Umbilical cord (tissue), 2 donors: ENCODE data around the gene LRRIQ4. TPM values are rescaled to one million over a fixed set of nuclear protein-coding genes. Genes with fewer than 3 reads are reported as not detected.

Experiments used
- DNase-seq: peaks from one replicate; pipeline ENCODE4 v3.0.0-alpha.2; 2015; ENCODE audit warnings: low spot score
- total RNA-seq: library from RNA; depleted of rRNA; stranded (reverse); fragments of >200 nt; gene quantifications from one replicate; pipeline ENCODE4 v1.2.3, GENCODE V29; 2014; ENCODE audit warnings: low replicate concordance; ENCODE audit not compliant: insufficient read depth

Gene LRRIQ4
- total RNA-seq, 1 donor from 2014 or later = not detected

GRCh38 chr3:169855514-169855913 lies 42.8 kb downstream of the LRRIQ4 start:
- DNase-seq = no peak

- DNase-seq = no peak
These were observed 45.1 kb downstream of the LRRIQ4 start for GRCh38 chr3:169857811-169858210.

GRCh38 chr3:169861871-169862270 lies 49.2 kb downstream of the LRRIQ4 start:
- DNase-seq = no peak

GRCh38 chr3:169863458-169863899 lies 50.8 kb downstream of the LRRIQ4 start:
- DNase-seq = peak; percentile 73

GRCh38 chr3:169864270-169864669 lies 51.6 kb downstream of the LRRIQ4 start:
- DNase-seq = no peak

- no peak for DNase-seq
These were observed 52.6 kb downstream of the LRRIQ4 start for GRCh38 chr3:169865176-169865767.

GRCh38 chr3:169867584-169868210 lies 55.0 kb downstream of the LRRIQ4 start:
- no peak for DNase-seq

- no peak for DNase-seq
These were observed 55.7 kb downstream of the LRRIQ4 start for GRCh38 chr3:169868369-169868768.

- no peak for DNase-seq
These were observed 57.0 kb downstream of the LRRIQ4 start, which contains the start of gene LRRC31 for GRCh38 chr3:169869484-169870220. LRRC31 (minus strand) TSS chr3:169869935; CDS start chr3:169869807, 128 bp downstream.

GRCh38 chr3:169871129-169871886 lies 58.6 kb downstream of the LRRIQ4 start:
- no peak for DNase-seq

GRCh38 chr3:169879013-169879557 lies 66.4 kb downstream of the LRRIQ4 start:
- no peak for DNase-seq

GRCh38 chr3:169879845-169880575 lies 67.3 kb downstream of the LRRIQ4 start:
- no peak for DNase-seq

GRCh38 chr3:169880576-169881250 lies 68.0 kb downstream of the LRRIQ4 start:
- DNase-seq = no peak

- DNase-seq = peak; percentile 45
These were observed 74.0 kb downstream of the LRRIQ4 start for GRCh38 chr3:169886671-169887070.

Other genes with a start within 250 kb of the LRRIQ4 start
- 7.2 TPM for gene MECOM, start 149.2 kb upstream of the LRRIQ4 start, total RNA-seq
- 274 TPM for gene TERC, start 47.8 kb upstream of the LRRIQ4 start, total RNA-seq
- 2.6 TPM for gene ACTRT3, start 43.3 kb upstream of the LRRIQ4 start, total RNA-seq
- 27.2 TPM for gene MYNN, start 39.5 kb upstream of the LRRIQ4 start, total RNA-seq
- 22.4 TPM for gene LRRC34, start within 50 bp of the LRRIQ4 start, total RNA-seq
- gene LRRC31, start 57.1 kb downstream of the LRRIQ4 start, total RNA-seq = not detected
- 1.9 TPM for gene SAMD7, start 98.7 kb downstream of the LRRIQ4 start, total RNA-seq
- 48.9 TPM for gene SEC62, start 153.9 kb downstream of the LRRIQ4 start, total RNA-seq
- gene GPR160, start 225.1 kb downstream of the LRRIQ4 start, total RNA-seq = 12.5 TPM